ENCODE measurements around the gene ZNF827.

ZNF827 gene

DNA sequence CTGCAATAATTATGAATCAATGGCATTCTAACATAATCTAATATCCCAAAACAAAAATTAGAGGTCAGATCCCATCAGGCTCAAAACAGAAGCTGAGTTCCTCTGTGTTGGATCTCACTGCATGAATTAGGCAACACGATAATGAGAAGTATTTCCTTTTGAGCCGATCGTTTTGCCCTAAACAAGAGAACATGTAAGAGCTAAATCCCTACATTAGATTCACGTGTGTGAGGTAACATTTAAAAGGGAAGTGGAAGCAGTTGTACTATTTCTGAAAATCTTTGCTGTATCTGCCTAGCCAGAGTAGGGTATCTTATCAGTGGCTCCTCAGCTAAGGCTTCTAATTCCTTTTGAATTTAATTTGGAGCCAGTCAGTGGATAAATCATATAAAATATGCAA lies 143.1 kb downstream of the ZNF827 start:
- ATAC-seq: no peak
- TF ChIP-seq TOX (CRISPR knock-in tag; IDR thresholded peaks at IDR 0.05; ENCODE audit: borderline replicate concordance): no peak

DNA sequence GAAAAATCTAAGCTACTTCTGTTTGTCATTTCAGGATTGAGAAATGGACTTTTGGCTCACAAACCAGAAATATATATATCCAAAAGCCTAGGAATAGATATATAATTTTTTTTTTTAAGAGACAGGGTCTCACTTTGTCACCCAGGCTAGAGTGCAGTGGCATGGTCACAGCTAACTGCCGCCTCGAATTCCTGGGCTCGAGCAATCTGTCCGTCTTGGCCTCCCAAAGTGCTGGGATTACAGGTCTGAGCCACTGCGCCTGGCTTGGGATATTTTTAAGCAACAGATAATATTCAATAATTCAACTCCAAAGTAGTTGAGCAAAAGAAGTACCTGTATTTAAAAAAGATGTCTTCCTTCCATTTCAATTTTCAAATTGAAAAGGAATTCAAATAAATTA lies 146.2 kb downstream of the ZNF827 start:
- TF ChIP-seq SNAI2 (CRISPR knock-in tag; IDR thresholded peaks at IDR 0.05) (no peak), PPARA (CRISPR knock-in tag; IDR thresholded peaks at IDR 0.05; ENCODE audit: borderline replicate concordance) (no peak), ESRRG (CRISPR knock-in tag; IDR thresholded peaks at IDR 0.05) (no peak), ZNF565 (CRISPR knock-in tag; conservative IDR thresholded peaks at IDR 0.05; ENCODE audit: low read depth) (no peak), OSR1 (CRISPR knock-in tag; IDR thresholded peaks at IDR 0.05) (no peak), ZNF8 (CRISPR knock-in tag; IDR thresholded peaks at IDR 0.05) (no peak), ZFP3 (CRISPR knock-in tag; IDR thresholded peaks at IDR 0.05) (no peak), TOX (CRISPR knock-in tag; IDR thresholded peaks at IDR 0.05; ENCODE audit: borderline replicate concordance) (no peak), ZFP30 (CRISPR knock-in tag; IDR thresholded peaks at IDR 0.05) (no peak), ZC3H10 (CRISPR knock-in tag; IDR thresholded peaks at IDR 0.05) (no peak), BACH2 (CRISPR knock-in tag; IDR thresholded peaks at IDR 0.05; ENCODE audit: borderline replicate concordance) (no peak)
- TF ChIP-seq, protein P1, sequence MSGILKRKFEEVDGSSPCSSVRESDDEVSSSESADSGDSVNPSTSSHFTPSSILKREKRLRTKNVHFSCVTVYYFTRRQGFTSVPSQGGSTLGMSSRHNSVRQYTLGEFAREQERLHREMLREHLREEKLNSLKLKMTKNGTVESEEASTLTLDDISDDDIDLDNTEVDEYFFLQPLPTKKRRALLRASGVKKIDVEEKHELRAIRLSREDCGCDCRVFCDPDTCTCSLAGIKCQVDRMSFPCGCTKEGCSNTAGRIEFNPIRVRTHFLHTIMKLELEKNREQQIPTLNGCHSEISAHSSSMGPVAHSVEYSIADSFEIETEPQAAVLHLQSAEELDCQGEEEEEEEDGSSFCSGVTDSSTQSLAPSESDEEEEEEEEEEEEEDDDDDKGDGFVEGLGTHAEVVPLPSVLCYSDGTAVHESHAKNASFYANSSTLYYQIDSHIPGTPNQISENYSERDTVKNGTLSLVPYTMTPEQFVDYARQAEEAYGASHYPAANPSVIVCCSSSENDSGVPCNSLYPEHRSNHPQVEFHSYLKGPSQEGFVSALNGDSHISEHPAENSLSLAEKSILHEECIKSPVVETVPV (CRISPR knock-in tag; IDR thresholded peaks at IDR 0.05): no peak
- TF ChIP-seq, protein P2, sequence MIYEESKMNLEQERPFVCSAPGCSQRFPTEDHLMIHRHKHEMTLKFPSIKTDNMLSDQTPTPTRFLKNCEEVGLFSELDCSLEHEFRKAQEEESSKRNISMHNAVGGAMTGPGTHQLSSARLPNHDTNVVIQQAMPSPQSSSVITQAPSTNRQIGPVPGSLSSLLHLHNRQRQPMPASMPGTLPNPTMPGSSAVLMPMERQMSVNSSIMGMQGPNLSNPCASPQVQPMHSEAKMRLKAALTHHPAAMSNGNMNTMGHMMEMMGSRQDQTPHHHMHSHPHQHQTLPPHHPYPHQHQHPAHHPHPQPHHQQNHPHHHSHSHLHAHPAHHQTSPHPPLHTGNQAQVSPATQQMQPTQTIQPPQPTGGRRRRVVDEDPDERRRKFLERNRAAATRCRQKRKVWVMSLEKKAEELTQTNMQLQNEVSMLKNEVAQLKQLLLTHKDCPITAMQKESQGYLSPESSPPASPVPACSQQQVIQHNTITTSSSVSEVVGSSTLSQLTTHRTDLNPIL (CRISPR knock-in tag; IDR thresholded peaks at IDR 0.05; ENCODE audit: low read depth): no peak
- TF ChIP-seq, protein P3, sequence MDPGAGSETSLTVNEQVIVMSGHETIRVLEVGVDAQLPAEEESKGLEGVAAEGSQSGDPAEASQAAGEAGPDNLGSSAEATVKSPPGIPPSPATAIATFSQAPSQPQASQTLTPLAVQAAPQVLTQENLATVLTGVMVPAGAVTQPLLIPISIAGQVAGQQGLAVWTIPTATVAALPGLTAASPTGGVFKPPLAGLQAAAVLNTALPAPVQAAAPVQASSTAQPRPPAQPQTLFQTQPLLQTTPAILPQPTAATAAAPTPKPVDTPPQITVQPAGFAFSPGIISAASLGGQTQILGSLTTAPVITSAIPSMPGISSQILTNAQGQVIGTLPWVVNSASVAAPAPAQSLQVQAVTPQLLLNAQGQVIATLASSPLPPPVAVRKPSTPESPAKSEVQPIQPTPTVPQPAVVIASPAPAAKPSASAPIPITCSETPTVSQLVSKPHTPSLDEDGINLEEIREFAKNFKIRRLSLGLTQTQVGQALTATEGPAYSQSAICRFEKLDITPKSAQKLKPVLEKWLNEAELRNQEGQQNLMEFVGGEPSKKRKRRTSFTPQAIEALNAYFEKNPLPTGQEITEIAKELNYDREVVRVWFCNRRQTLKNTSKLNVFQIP (CRISPR knock-in tag; IDR thresholded peaks at IDR 0.05; ENCODE audit: borderline replicate concordance, low read depth): no peak
- no peak for ATAC-seq

DNA sequence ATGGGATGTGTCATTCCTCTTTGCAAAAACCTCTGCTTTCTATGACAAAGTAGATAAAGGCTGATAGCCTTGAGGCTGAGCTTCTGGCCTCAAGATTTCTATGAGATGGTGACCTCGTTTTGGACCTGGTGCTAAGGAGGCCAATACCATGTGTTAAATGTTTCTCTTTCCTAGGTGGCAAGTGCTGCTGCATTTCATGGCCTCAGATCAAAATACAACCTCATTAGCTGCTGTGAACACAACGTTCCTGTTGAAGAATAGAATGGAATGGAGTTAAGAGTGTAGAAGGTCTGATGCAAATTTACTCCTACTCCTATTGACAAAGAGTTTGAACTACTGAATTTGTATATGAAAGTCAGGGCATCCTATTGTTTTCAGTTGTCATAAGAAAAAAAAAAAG lies 146.6 kb downstream of the ZNF827 start:
- ATAC-seq: no peak
- TF ChIP-seq ARNTL (CRISPR knock-in tag; IDR thresholded peaks at IDR 0.05; ENCODE audit: borderline replicate concordance, low read depth): no peak
- TF ChIP-seq, protein P3 (CRISPR knock-in tag; IDR thresholded peaks at IDR 0.05; ENCODE audit: borderline replicate concordance, low read depth): no peak
- TF ChIP-seq ZNF8 (CRISPR knock-in tag; IDR thresholded peaks at IDR 0.05): no peak
- TF ChIP-seq SNAI2 (CRISPR knock-in tag; IDR thresholded peaks at IDR 0.05): no peak
- TF ChIP-seq, protein P4, sequence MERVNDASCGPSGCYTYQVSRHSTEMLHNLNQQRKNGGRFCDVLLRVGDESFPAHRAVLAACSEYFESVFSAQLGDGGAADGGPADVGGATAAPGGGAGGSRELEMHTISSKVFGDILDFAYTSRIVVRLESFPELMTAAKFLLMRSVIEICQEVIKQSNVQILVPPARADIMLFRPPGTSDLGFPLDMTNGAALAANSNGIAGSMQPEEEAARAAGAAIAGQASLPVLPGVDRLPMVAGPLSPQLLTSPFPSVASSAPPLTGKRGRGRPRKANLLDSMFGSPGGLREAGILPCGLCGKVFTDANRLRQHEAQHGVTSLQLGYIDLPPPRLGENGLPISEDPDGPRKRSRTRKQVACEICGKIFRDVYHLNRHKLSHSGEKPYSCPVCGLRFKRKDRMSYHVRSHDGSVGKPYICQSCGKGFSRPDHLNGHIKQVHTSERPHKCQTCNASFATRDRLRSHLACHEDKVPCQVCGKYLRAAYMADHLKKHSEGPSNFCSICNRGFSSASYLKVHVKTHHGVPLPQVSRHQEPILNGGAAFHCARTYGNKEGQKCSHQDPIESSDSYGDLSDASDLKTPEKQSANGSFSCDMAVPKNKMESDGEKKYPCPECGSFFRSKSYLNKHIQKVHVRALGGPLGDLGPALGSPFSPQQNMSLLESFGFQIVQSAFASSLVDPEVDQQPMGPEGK (CRISPR knock-in tag; IDR thresholded peaks at IDR 0.05; ENCODE audit: borderline replicate concordance): no peak
- TF ChIP-seq PPARA (CRISPR knock-in tag; IDR thresholded peaks at IDR 0.05; ENCODE audit: borderline replicate concordance): no peak
- no peak for TF ChIP-seq GLIS3 (CRISPR knock-in tag; IDR thresholded peaks at IDR 0.05)
- TF ChIP-seq, protein P1 (CRISPR knock-in tag; IDR thresholded peaks at IDR 0.05): no peak
- no peak for TF ChIP-seq ZC3H10 (CRISPR knock-in tag; IDR thresholded peaks at IDR 0.05)
- no peak for TF ChIP-seq RARB (CRISPR knock-in tag; IDR thresholded peaks at IDR 0.05)

DNA sequence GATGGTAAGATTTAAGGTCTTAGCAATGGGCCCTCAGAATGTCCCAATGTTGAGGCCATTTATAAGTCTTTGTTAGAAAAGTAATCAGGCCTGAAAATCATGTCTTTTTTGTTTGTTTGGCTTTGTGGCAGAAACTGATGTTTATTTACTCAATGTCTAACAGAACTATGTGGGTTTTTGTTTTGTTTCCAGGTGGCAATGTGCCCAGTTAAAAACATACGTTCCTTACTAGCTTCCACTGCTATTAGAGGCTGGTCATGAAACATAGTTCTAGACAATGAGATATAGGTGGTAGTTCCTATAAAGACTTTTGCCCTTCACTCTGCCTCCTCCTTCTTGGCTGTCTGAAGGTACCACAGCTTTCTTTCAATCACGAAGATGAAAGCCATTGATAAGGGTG lies 149.9 kb downstream of the ZNF827 start:
- no peak for ATAC-seq
- TF ChIP-seq, protein P3 (CRISPR knock-in tag; IDR thresholded peaks at IDR 0.05; ENCODE audit: borderline replicate concordance, low read depth): no peak
- no peak for TF ChIP-seq OSR1 (CRISPR knock-in tag; IDR thresholded peaks at IDR 0.05)
- TF ChIP-seq GLIS3 (CRISPR knock-in tag; IDR thresholded peaks at IDR 0.05): no peak
- TF ChIP-seq SNAI2 (CRISPR knock-in tag; IDR thresholded peaks at IDR 0.05): no peak
- TF ChIP-seq ZFP30 (CRISPR knock-in tag; IDR thresholded peaks at IDR 0.05): no peak
- TF ChIP-seq, protein P4 (CRISPR knock-in tag; IDR thresholded peaks at IDR 0.05; ENCODE audit: borderline replicate concordance): no peak
- TF ChIP-seq ZNF70 (CRISPR knock-in tag; IDR thresholded peaks at IDR 0.05): no peak
